Activated CD4-positive, alpha-beta T cell treated with anti-CD3 and anti-CD28 coated beads for 4 hours (primary cell): ENCODE measurements around the gene ZFAND2A.
"Not testable (repeated sequence)": the region's sequence is repeated elsewhere in the genome, so short reads cannot be mapped to it uniquely, and the experiment has no call there.

Experiments used
- DNase-seq, 2 donors: peaks; one replicate each; pipeline ENCODE4 v3.0.0-alpha.2; 2020

ZFAND2A gene

GRCh38 chr7:1174881-1175596 lies 15.0 kb upstream of the ZFAND2A start:
- DNase-seq: no peak

GRCh38 chr7:1174002-1174401 lies 14.0 kb upstream of the ZFAND2A start:
- DNase-seq: no peak

GRCh38 chr7:1172666-1173523 lies 12.9 kb upstream of the ZFAND2A start:
- DNase-seq: no peak

- DNase-seq: not testable (repeated sequence)
Measured at GRCh38 chr7:1171516-1171915, 11.5 kb upstream of the ZFAND2A start.

GRCh38 chr7:1170741-1171501 lies 10.9 kb upstream of the ZFAND2A start:
- DNase-seq: no peak

GRCh38 chr7:1169409-1170368 lies 9.7 kb upstream of the ZFAND2A start:
- DNase-seq: peak; percentile 60 to 96

- no peak for DNase-seq
Measured at GRCh38 chr7:1168422-1168821, 8.4 kb upstream of the ZFAND2A start.

- DNase-seq: no peak
Measured at GRCh38 chr7:1164436-1164835, 4.4 kb upstream of the ZFAND2A start.

- no peak for DNase-seq
Measured at GRCh38 chr7:1163121-1163520, 3.1 kb upstream of the ZFAND2A start.

GRCh38 chr7:1160670-1161021 lies 650 bp upstream of the ZFAND2A start:
- no peak for DNase-seq

GRCh38 chr7:1159231-1159630 lies 765 bp downstream of the ZFAND2A start:
- DNase-seq: not testable (repeated sequence)

GRCh38 chr7:1158203-1159126 lies 1.5 kb downstream of the ZFAND2A start:
- DNase-seq: no peak

GRCh38 chr7:1156782-1157535 lies 3.0 kb downstream of the ZFAND2A start:
- DNase-seq: no peak

- DNase-seq: not testable (repeated sequence)
Measured at GRCh38 chr7:1155818-1156781, 3.9 kb downstream of the ZFAND2A start.

GRCh38 chr7:1154172-1154739 lies 5.7 kb downstream of the ZFAND2A start:
- DNase-seq: no peak

GRCh38 chr7:1152492-1152891 lies 7.5 kb downstream of the ZFAND2A start:
- no peak for DNase-seq

GRCh38 chr7:1151653-1152425 lies 8.2 kb downstream of the ZFAND2A start:
- DNase-seq: no peak

- no peak for DNase-seq
Measured at GRCh38 chr7:1151156-1151555, 8.8 kb downstream of the ZFAND2A start.
